ENCODE measurements around the gene MYO16.

The MYO16 gene

DNA sequence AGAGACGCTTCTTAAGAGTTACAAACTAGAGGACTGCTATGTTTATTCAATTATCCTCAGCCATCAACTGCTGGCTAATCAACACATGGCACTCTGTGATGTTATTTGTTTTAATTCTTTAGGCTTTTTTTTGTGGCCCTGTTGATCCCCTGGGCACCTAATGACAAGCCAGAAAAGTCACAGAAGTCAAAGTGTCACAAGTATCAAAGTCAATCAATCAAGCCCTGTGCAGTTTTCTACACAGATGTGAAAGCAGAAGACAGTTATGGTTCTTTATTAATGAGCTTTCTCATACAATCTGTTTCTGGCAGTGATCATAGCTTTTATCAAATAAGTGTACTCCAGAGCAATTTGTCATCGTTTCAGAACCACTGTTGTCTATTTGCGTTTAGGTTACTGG is 34.3 kb downstream of the MYO16 start:
- DNase-seq (ENCODE audit: low read depth) = no peak

GRCh38 chr13:108667205-108667604 is 37.8 kb downstream of the MYO16 start:
- no peak for DNase-seq (ENCODE audit: low read depth)

DNA sequence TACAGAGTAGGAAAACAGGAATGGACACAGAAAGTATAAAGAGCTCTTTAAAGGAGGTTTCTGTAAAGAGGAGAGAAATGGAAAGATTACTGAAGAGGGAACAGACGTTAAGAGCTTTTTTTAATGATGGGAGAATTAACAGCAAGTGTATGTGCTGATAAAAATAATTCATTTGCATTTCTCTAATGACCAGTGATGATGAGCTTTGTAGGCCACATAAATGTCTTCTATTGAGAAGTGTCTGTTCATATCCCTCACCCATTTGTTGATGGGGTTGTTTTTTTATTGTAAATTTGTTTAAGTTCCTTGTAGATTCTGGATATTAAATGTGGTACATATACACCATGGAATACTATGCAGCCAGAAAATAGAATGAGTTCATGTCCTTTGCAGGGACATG is 40.0 kb downstream of the MYO16 start:
- DNase-seq (ENCODE audit: low read depth) = no peak

DNA sequence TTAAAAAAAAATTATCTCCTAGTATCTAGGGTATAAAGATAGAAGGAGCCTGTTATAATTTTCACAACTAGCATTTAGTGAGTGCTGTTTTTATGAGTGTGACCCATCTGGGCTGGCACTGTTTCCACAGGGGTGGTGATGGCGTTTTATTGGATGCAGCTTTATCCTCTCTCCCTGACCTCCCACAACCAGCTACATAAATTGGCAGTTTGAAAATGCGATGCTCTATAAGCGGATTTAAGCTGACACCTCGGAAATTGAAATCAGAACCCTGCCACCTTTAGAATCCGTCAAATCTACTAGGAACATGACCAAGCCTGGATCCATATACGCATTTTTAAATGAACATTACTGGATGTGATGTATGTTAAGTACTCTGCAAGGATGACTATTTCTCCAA is 44.9 kb downstream of the MYO16 start:
- DNase-seq (ENCODE audit: low read depth) = no peak

GRCh38 chr13:108674771-108675170 is 45.4 kb downstream of the MYO16 start:
- DNase-seq (ENCODE audit: low read depth) = no peak

DNA sequence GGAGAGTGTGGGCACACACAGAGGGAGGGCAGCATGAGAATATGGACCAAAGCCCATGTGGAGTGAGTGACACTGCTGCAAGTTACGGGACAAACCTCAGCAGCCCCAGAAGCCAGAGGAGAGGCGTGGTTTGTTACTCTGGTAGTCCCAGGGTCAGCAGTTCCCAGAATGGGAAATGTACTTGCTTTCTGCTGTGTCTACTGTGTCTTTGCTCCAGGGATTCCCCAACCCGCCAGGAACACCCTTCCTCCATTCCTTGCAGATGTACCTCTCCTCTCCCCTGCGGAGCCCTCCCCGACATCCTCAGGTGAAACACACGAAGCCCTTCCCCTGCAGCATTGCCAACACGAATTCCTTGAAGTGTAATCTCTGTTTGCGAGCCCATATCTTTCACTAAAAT is 47.2 kb downstream of the MYO16 start:
- DNase-seq (ENCODE audit: low read depth) = no peak

- no peak for DNase-seq (ENCODE audit: low read depth)
These were observed 48.4 kb downstream of the MYO16 start for GRCh38 chr13:108677806-108678205.

DNA sequence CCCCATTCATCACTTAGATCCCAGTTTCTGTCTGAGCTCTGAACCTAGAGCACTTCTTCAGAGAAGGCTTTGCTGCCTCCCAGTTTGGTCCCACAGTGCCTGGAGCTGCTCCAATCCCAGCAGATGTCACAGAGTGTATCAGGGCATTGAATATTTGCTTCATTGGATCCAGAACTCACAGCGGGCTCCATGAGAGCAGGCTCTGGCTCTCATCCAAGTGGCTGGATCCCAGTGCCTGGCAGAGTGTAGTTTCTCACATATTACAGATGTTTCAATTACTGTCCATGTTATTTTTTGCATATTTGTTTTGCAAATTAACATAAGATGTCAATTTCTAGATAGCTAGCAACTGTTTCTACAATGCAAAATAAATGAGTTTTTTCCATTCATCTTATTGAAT is 50.6 kb downstream of the MYO16 start:
- DNase-seq (ENCODE audit: low read depth) = no peak

- DNase-seq (ENCODE audit: low read depth) = no peak
These were observed 52.7 kb downstream of the MYO16 start for GRCh38 chr13:108681986-108682575.

DNA sequence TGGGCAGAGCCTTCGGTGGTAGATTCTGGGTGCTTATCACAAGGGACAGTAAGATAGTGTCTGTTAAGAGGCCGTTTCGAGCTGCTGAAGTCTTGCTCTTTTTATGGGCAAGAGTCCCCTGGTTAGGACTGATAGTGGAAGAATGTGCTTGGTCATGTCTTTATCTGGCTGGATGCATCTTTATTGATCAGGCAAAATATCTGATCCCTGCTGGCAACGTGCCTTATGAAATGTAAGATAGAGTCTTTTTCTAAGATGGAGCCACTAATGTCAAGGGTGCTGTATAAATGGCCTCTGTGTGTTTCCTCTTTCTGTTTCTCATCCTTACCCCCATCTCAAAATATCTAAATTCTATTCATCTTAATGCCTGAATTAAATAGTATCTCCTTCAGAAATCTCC is 53.3 kb downstream of the MYO16 start:
- DNase-seq (ENCODE audit: low read depth) = no peak

- no peak for DNase-seq (ENCODE audit: low read depth)
These were observed 56.6 kb downstream of the MYO16 start for GRCh38 chr13:108686027-108686426.

DNA sequence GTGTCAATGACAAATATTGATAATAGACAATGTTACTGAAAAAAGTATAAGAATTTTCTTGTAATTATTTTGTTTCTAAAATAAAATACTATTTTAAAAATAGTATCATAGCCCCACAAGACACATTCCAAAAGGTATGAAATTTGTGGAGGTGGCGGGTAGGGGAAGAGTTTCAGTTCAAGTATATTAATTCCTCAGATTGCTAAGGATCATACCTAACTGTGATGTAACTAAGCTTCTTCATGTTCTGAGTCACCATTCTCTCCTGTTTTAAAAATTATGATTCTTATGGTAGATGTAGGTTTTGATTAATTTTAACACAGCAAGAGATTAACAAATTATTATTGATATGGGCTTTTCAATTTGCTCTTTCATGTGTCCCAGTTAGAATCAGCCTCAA is 61.3 kb downstream of the MYO16 start:
- no peak for DNase-seq (ENCODE audit: low read depth)

GRCh38 chr13:108700422-108701170 is 71.2 kb downstream of the MYO16 start:
- no peak for DNase-seq (ENCODE audit: low read depth)

- no peak for DNase-seq (ENCODE audit: low read depth)
These were observed 72.8 kb downstream of the MYO16 start for GRCh38 chr13:108702171-108702570.

- DNase-seq (ENCODE audit: low read depth) = no peak
These were observed 75.6 kb downstream of the MYO16 start for GRCh38 chr13:108705031-108705430.

- DNase-seq (ENCODE audit: low read depth) = no peak
These were observed 78.2 kb downstream of the MYO16 start for GRCh38 chr13:108707584-108707983.

- DNase-seq (ENCODE audit: low read depth) = no peak
These were observed 79.5 kb downstream of the MYO16 start for GRCh38 chr13:108708921-108709320.

GRCh38 chr13:108711386-108711785 is 82.0 kb downstream of the MYO16 start:
- no peak for DNase-seq (ENCODE audit: low read depth)

DNA sequence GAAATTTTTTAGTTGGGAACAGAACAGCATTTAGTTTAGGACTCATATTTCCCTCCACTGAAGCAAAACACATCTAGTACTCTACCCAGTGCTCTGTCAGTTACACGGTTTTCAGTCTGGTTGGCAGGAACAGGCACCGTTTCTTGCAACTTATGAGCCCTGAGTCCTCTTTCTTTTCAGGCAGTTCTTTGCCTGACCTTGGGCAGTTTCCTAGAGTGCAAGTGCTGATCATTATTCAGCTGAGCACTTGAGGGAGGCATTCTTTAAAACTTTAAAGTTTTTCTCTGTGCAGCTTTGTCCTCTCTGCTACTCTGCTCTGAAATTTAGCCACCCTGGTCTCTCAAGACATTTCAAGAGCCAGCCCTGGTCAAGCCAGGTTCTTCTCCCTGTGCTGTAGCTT is 96.1 kb downstream of the MYO16 start:
- no peak for DNase-seq (ENCODE audit: low read depth)

GRCh38 chr13:108728370-108728769 is 99.0 kb downstream of the MYO16 start:
- no peak for DNase-seq (ENCODE audit: low read depth)

GRCh38 chr13:108733022-108733560 is 103.7 kb downstream of the MYO16 start:
- no peak for DNase-seq (ENCODE audit: low read depth)

DNA sequence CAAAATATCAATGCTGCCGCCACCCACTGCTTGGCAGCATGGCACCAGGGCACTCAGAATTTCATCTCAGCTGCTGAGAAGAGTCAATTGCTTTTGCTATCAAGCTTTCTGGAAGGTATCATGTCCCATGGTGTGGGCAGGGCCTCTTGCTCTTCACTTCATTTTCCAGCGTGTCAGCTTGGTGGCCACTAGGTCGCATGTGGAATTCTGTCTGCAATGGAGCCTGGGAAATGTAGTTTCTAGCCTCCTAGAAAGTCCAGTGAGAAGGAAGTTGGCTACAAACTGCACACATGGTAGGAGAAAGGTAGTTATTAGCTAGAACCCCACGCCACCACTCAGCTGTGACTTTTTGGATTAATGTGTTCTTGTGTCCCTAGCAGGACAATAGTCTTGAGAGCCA is 105.3 kb downstream of the MYO16 start:
- DNase-seq (ENCODE audit: low read depth) = no peak

DNA sequence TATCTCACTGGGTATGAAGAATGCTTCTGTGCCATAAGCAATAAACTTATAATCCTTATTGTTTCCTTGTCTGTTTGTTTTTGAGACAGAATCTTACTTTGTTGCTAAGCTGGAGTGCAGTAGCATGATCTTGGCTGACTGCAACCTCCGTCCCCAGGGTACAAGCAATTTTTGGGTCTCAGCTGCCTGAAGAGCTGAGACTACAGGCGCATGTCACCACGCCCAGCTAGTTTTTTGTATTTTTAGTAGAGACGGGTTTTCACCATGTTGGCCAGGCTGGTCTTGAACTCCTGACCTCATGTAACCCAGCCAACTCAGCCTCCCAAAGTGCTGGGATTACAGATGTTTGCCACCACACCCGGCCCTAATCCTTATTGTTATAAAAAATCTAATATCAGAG is 112.5 kb downstream of the MYO16 start:
- no peak for DNase-seq (ENCODE audit: low read depth)
